Adrenal gland (tissue), 5 donors: Measurements from ENCODE around the gene ST6GALNAC3.

Source experiments
- POLR2A ChIP-seq, 2 donors: fragments of 450-650 bp; IDR thresholded peaks; one replicate each; pipeline ENCODE4 v1.6.1; 2017; ENCODE audit warnings: antibody characterized with exemption in 2 of 2, mild to moderate bottlenecking in 2 of 2, moderate library complexity in 1 of 2
- TF ChIP-seq, protein P1 (sequence below), 6 experiments: fragments of 450-650 bp in 4 of 6; fragments of 200-600 bp in 2 of 6; sonication (generic) in 1 of 6; IDR thresholded peaks; 1 replicate in 5 of 6; 2 replicates in 1 of 6; pipeline versions ENCODE4 v1.5.1 to v1.8.0; 2016 to 2021; ENCODE audit warnings: antibody characterized with exemption in 6 of 6, mild to moderate bottlenecking in 2 of 6, moderate library complexity in 1 of 6
- donor health status: DM: no; HTN: no; CAD: no.

DNA sequence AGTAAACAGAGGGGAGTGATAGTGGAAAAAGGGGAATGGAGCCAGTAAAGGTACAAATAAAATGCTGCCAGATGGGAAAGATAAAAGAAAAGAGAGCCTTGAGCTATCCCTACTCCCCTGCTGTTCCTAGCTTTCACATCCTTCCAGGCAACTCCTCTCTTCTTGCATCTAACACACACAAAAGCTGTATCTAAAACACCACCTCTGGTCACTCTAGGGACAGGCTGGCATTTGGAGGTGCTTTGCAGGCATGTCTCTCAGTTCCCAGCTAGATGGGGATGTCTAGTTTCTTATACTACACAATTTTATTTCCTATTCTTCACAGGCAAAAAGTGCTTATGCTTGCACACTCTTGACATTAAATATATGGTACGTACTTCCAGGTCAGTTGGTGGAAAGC is 607.6 kb downstream of the ST6GALNAC3 start:
- TF ChIP-seq, protein P1, sequence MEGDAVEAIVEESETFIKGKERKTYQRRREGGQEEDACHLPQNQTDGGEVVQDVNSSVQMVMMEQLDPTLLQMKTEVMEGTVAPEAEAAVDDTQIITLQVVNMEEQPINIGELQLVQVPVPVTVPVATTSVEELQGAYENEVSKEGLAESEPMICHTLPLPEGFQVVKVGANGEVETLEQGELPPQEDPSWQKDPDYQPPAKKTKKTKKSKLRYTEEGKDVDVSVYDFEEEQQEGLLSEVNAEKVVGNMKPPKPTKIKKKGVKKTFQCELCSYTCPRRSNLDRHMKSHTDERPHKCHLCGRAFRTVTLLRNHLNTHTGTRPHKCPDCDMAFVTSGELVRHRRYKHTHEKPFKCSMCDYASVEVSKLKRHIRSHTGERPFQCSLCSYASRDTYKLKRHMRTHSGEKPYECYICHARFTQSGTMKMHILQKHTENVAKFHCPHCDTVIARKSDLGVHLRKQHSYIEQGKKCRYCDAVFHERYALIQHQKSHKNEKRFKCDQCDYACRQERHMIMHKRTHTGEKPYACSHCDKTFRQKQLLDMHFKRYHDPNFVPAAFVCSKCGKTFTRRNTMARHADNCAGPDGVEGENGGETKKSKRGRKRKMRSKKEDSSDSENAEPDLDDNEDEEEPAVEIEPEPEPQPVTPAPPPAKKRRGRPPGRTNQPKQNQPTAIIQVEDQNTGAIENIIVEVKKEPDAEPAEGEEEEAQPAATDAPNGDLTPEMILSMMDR (IDR thresholded peaks at IDR 0.05): no peak
- no peak for TF ChIP-seq POLR2A (IDR thresholded peaks at IDR 0.05)
